Calu3 (cell line): ENCODE measurements around the gene COA6. TPM values are rescaled to one million over a fixed set of nuclear protein-coding genes. Genes with fewer than 3 reads are reported as not detected.

Source experiments
- BruUV-seq: library from RNA; stranded (reverse); fragments of 400-500 nt; replicated peaks from 2 replicates; lab custom pipeline; 2021; lab: Mats Ljungman, UMichigan
- CTCF ChIA-PET: fragments of 300-600 bp; sonication (Branson Sonifier 250); formaldehyde crosslinking; loops from one replicate; lab custom pipeline; 2022; ENCODE audit warnings: antibody characterized with exemption; lab: Charles Lee
- DNase-seq: peaks from one replicate; pipeline ENCODE4 v3.0.0; 2022
- H3K27ac Mint-ChIP-seq: one replicate; pipeline ENCODE4 v1.8.0; 2022; ENCODE audit warnings: mixed read lengths; ENCODE audit not compliant: unreplicated experiment
- H3K27me3 Mint-ChIP-seq: one replicate; pipeline ENCODE4 v1.8.0; 2022; ENCODE audit warnings: mixed read lengths; ENCODE audit not compliant: unreplicated experiment
- H3K36me3 Mint-ChIP-seq: one replicate; pipeline ENCODE4 v1.8.0; 2022; ENCODE audit warnings: mild to moderate bottlenecking, moderate library complexity, mixed read lengths; ENCODE audit not compliant: insufficient read depth, unreplicated experiment
- H3K4me1 Mint-ChIP-seq: one replicate; pipeline ENCODE4 v1.8.0; 2022; ENCODE audit warnings: mild to moderate bottlenecking, low read depth, mixed read lengths; ENCODE audit not compliant: unreplicated experiment
- H3K4me3 Mint-ChIP-seq: one replicate; pipeline ENCODE4 v1.8.0; 2022; ENCODE audit warnings: mild to moderate bottlenecking, low read depth, moderate library complexity, mixed read lengths; ENCODE audit not compliant: unreplicated experiment
- H3K9me3 Mint-ChIP-seq: one replicate; pipeline ENCODE4 v1.8.0; 2022; ENCODE audit warnings: low read depth, mixed read lengths; ENCODE audit not compliant: unreplicated experiment
- CTCF ChIP-seq: fragments of 200-600 bp; IDR thresholded peaks from one replicate; pipeline ENCODE4 v1.8.0; 2022; ENCODE audit warnings: antibody characterized with exemption; ENCODE audit not compliant: unreplicated experiment
- intact Hi-C: fragments of 100-400 bp; cut with micrococcal nuclease; formaldehyde crosslinking; loops from one replicate; pipeline ENCODE4 v1.10.0; 2022; ENCODE audit not compliant: unreplicated experiment
- total RNA-seq: library from RNA; stranded (reverse); gene quantifications from 2 replicates; pipeline ENCODE4 v1.2.3, GENCODE V29; 2022

The COA6 gene
- total RNA-seq, 1 experiment from 2014 or later: 46.4 TPM

GRCh38 chr1:234433563-234434285 is 60.5 kb downstream of the COA6 start:
- no peak for DNase-seq
- no peaks in the 10 kb centered on the region for H3K4me1 Mint-ChIP-seq
- CTCF ChIA-PET: interaction anchor here (1.0 kb wide), 1 partner anchor 1071 kb away, joined by 3 read pairs; the partner anchor contains the start of gene B3GALNT2
- intact Hi-C loops: no loop called here
- no peak overlapping the region for H3K27ac Mint-ChIP-seq
- BruUV-seq: no TSS peak
- no peak overlapping the region for H3K4me3 Mint-ChIP-seq
- peaks cover 3% of the 10 kb centered on the region for H3K36me3 Mint-ChIP-seq
- no peak for TF ChIP-seq CTCF
- H3K27me3 Mint-ChIP-seq: no peaks in the 10 kb centered on the region
- H3K9me3 Mint-ChIP-seq: no peaks in the 10 kb centered on the region

Other genes with a start within 250 kb of the COA6 start
- 38.1 and 39.6 TPM in 2 replicates for gene TARBP1, start 105.7 kb downstream of the COA6 start, total RNA-seq
- gene IRF2BP2, start 236.7 kb downstream of the COA6 start, total RNA-seq: 192 and 196 TPM in 2 replicates